OCI-LY7 (cell line): ENCODE data around the gene TPX2. TPM values are rescaled to one million over a fixed set of nuclear protein-coding genes. Genes with fewer than 3 reads are reported as not detected.

ENCODE experiments used
- BruUV-seq: library from RNA; stranded (reverse); fragments of 400-500 nt; replicated peaks from 2 replicates; lab custom pipeline; 2021; lab: Mats Ljungman, UMichigan
- CTCF ChIA-PET: fragments of 300-600 bp; sonication (Branson Sonifier 250); formaldehyde crosslinking; loops from one replicate; lab custom pipeline; 2022; ENCODE audit warnings: antibody characterized with exemption; ENCODE audit not compliant: unreplicated experiment; lab: Charles Lee
- POLR2A ChIA-PET: fragments of 300-600 bp; sonication (Branson Sonifier 250); formaldehyde crosslinking; loops from one replicate; lab custom pipeline; 2022; ENCODE audit warnings: antibody characterized with exemption; lab: Charles Lee
- DNase-seq: peaks from one replicate; pipeline ENCODE4 v3.0.0-alpha.2; 2015; ENCODE audit warnings: low spot score
- H2AFZ ChIP-seq: fragments of 200-600 bp; sonication (generic), shearing (Covaris generic); 2 replicates; pipeline ENCODE4 v1.6.1; 2014; ENCODE audit warnings: mild to moderate bottlenecking, antibody characterized with exemption, low read length, moderate library complexity
- H3K27ac ChIP-seq: fragments of 200-600 bp; sonication (generic); 2 replicates; pipeline ENCODE4 v1.5.1; 2014; ENCODE audit warnings: mixed run types, low read depth, mild to moderate bottlenecking, moderate library complexity, low read length, inconsistent platforms; ENCODE audit not compliant: poor library complexity, severe bottlenecking
- H3K36me3 ChIP-seq: fragments of 200-600 bp; sonication (generic); 2 replicates; pipeline ENCODE4 v1.6.1; 2014; ENCODE audit warnings: mild to moderate bottlenecking, antibody characterized with exemption, low read length, moderate library complexity, mixed read lengths; ENCODE audit not compliant: insufficient read depth
- H3K4me1 ChIP-seq: fragments of 200-600 bp; sonication (generic); 2 replicates; pipeline ENCODE4 v1.5.1; 2014; ENCODE audit warnings: mild to moderate bottlenecking, low read length; ENCODE audit not compliant: insufficient read depth, poor library complexity, severe bottlenecking
- H3K4me2 ChIP-seq: fragments of 200-600 bp; sonication (generic); 2 replicates; pipeline ENCODE4 v1.6.1; 2014; ENCODE audit warnings: mild to moderate bottlenecking, low read length
- H3K4me3 ChIP-seq: fragments of 200-600 bp; sonication (generic); 2 replicates; pipeline ENCODE4 v1.5.1; 2014; ENCODE audit warnings: mild to moderate bottlenecking, low read depth, low read length; ENCODE audit not compliant: poor library complexity, severe bottlenecking
- H3K79me2 ChIP-seq: fragments of 200-600 bp; sonication (generic); 2 replicates; pipeline ENCODE4 v1.6.1; 2016; ENCODE audit warnings: low read depth, mild to moderate bottlenecking, low read length, moderate library complexity, mixed read lengths; ENCODE audit not compliant: insufficient read depth
- H3K9me2 ChIP-seq: fragments of 200-600 bp; sonication (generic); 2 replicates; pipeline ENCODE4 v1.6.1; 2016; ENCODE audit warnings: mild to moderate bottlenecking, low read length, mixed read lengths; ENCODE audit not compliant: insufficient read depth
- H3K9me3 ChIP-seq: fragments of 200-600 bp; sonication (generic); 2 replicates; pipeline ENCODE4 v1.6.1; 2014; ENCODE audit warnings: mild to moderate bottlenecking, mixed run types, low read length, mixed read lengths
- H4K20me1 ChIP-seq: fragments of 200-600 bp; sonication (generic); 2 replicates; pipeline ENCODE4 v1.6.1; 2014; ENCODE audit warnings: mild to moderate bottlenecking, antibody characterized with exemption, low read length, moderate library complexity, mixed read lengths; ENCODE audit not compliant: insufficient read depth
- CTCF ChIP-seq: fragments of 200-600 bp; sonication (generic); conservative IDR thresholded peaks from 2 replicates; pipeline ENCODE4 v1.5.1; 2014; ENCODE audit warnings: mild to moderate bottlenecking, antibody characterized with exemption, low read length, moderate library complexity, mixed read lengths
- EZH2phosphoT487 ChIP-seq: fragments of 200-600 bp; sonication (generic); IDR thresholded peaks from 2 replicates; pipeline ENCODE4 v1.6.1; 2018; ENCODE audit warnings: low read depth, borderline replicate concordance, mild to moderate bottlenecking, mixed run types, antibody characterized with exemption, low read length, moderate library complexity, mixed read lengths
- intact Hi-C: fragments of 100-400 bp; cut with micrococcal nuclease; formaldehyde crosslinking; loops from one replicate; pipeline ENCODE4 v1.10.0; 2022; ENCODE audit not compliant: unreplicated experiment
- total RNA-seq, 2 experiments: library from RNA; depleted of rRNA in 1 of 2; stranded (reverse); fragments of >200 nt in 1 of 2; shearing (Covaris generic) in 1 of 2; gene quantifications; 2 replicates each; pipeline ENCODE4 v1.2.3, GENCODE V29; 2014 to 2022

The TPX2 gene
- total RNA-seq, 2 experiments from 2014 or later: 121 to 173 TPM

- Histone ChIP-seq H3K4me2 (no peak overlapping the region), H3K79me2 (no peaks in the 10 kb centered on the region), H3K9me2 (no peaks in the 10 kb centered on the region), H3K36me3 (no peaks in the 10 kb centered on the region), H4K20me1 (no peaks in the 10 kb centered on the region), H3K27ac (no peak overlapping the region), H2AFZ (no peak overlapping the region), H3K9me3 (no peaks in the 10 kb centered on the region), H3K4me3 (no peak overlapping the region), H3K4me1 (peaks cover 8% of the 10 kb centered on the region)
- BruUV-seq: no TSS peak
- no peak for DNase-seq
- no peak for TF ChIP-seq CTCF
- TF ChIP-seq EZH2phosphoT487: no peak
- ChIA-PET POLR2A (no interaction called here), CTCF (no interaction called here)
- intact Hi-C loops: no loop called here
Measured at GRCh38 chr20:31833931-31834521, 94.9 kb downstream of the TPX2 start.

GRCh38 chr20:31835554-31835953 lies 96.5 kb downstream of the TPX2 start:
- Histone ChIP-seq H3K9me2 (no peaks in the 10 kb centered on the region), H3K36me3 (no peaks in the 10 kb centered on the region), H3K4me1 (no peaks in the 10 kb centered on the region), H3K79me2 (no peaks in the 10 kb centered on the region), H3K4me2 (no peak overlapping the region), H3K4me3 (no peak overlapping the region), H3K27ac (no peak overlapping the region), H4K20me1 (no peaks in the 10 kb centered on the region), H3K9me3 (no peaks in the 10 kb centered on the region), H2AFZ (no peak overlapping the region)
- ChIA-PET CTCF (no interaction called here), POLR2A (interaction anchor here (0.9 kb wide), 1 partner anchor 97 kb away, joined by 3 read pairs; the partner anchor contains the start of gene TPX2)
- DNase-seq: no peak
- TF ChIP-seq EZH2phosphoT487 (no peak), CTCF (no peak)
- intact Hi-C loops: no loop called here
- BruUV-seq: no TSS peak

GRCh38 chr20:31835977-31836852 lies 97.1 kb downstream of the TPX2 start:
- Histone ChIP-seq H2AFZ (no peak overlapping the region), H3K4me1 (no peaks in the 10 kb centered on the region), H3K36me3 (no peaks in the 10 kb centered on the region), H4K20me1 (no peaks in the 10 kb centered on the region), H3K79me2 (no peaks in the 10 kb centered on the region), H3K4me3 (no peak overlapping the region), H3K4me2 (no peak overlapping the region), H3K9me2 (no peaks in the 10 kb centered on the region), H3K27ac (no peak overlapping the region), H3K9me3 (no peaks in the 10 kb centered on the region)
- intact Hi-C loops: no loop called here
- DNase-seq: no peak
- ChIA-PET POLR2A (interaction anchor here (0.9 kb wide), 1 partner anchor 97 kb away, joined by 3 read pairs; the partner anchor contains the start of gene TPX2), CTCF (no interaction called here)
- no peak for TF ChIP-seq EZH2phosphoT487
- no peak for TF ChIP-seq CTCF
- no TSS peak for BruUV-seq
